ENCODE results near the gene TXNDC8.

- TF ChIP-seq CTCF (IDR thresholded peaks at IDR 0.05; ENCODE audit: insufficient read depth, low read depth, low read length) (no peak), EZH2 (IDR thresholded peaks at IDR 0.05; ENCODE audit: insufficient read depth, low read length) (no peak)
Observed at GRCh38 chr9:110327716-110328115, 9.9 kb downstream of the TXNDC8 start.
